Transverse colon (tissue), 4 donors: ENCODE results near the gene CD101.

Experiments used
- EP300 ChIP-seq: sonication (generic); formaldehyde crosslinking; IDR thresholded peaks from one replicate; pipeline ENCODE4 v1.6.1; 2017; ENCODE audit warnings: antibody characterized with exemption, low read depth
- POLR2A ChIP-seq: fragments of 450-650 bp; IDR thresholded peaks from one replicate; pipeline ENCODE4 v1.6.1; 2016; ENCODE audit warnings: antibody characterized with exemption, mild to moderate bottlenecking, moderate library complexity
- POLR2AphosphoS5 ChIP-seq, 3 donors: sonication (generic); formaldehyde crosslinking; IDR thresholded peaks; one replicate each; pipeline ENCODE4 v1.6.1; 2016; ENCODE audit warnings: antibody characterized with exemption in 3 of 3
- TF ChIP-seq, protein P1 (sequence below), 5 experiments: fragments of 200-600 bp in 3 of 5; fragments of 450-650 bp in 2 of 5; sonication (generic) in 3 of 5; IDR thresholded peaks; 1 replicate in 2 of 5; 2 replicates in 3 of 5; pipeline ENCODE4 v1.5.1; 2016 to 2017; ENCODE audit warnings: antibody characterized with exemption in 5 of 5, inconsistent platforms in 3 of 5, mild to moderate bottlenecking in 2 of 5, moderate library complexity in 1 of 5

- TF ChIP-seq POLR2AphosphoS5 (IDR thresholded peaks at IDR 0.05) (no peak), EP300 (no peak), POLR2A (no peak)
- TF ChIP-seq, protein P1, sequence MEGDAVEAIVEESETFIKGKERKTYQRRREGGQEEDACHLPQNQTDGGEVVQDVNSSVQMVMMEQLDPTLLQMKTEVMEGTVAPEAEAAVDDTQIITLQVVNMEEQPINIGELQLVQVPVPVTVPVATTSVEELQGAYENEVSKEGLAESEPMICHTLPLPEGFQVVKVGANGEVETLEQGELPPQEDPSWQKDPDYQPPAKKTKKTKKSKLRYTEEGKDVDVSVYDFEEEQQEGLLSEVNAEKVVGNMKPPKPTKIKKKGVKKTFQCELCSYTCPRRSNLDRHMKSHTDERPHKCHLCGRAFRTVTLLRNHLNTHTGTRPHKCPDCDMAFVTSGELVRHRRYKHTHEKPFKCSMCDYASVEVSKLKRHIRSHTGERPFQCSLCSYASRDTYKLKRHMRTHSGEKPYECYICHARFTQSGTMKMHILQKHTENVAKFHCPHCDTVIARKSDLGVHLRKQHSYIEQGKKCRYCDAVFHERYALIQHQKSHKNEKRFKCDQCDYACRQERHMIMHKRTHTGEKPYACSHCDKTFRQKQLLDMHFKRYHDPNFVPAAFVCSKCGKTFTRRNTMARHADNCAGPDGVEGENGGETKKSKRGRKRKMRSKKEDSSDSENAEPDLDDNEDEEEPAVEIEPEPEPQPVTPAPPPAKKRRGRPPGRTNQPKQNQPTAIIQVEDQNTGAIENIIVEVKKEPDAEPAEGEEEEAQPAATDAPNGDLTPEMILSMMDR (IDR thresholded peaks at IDR 0.05) = no peak
These were observed 7.1 kb upstream of the CD101 start for GRCh38 chr1:116994411-116994810.
